Epithelial cell of proximal tubule (primary cell): ENCODE data around the gene KSR2. TPM values are rescaled to one million over a fixed set of nuclear protein-coding genes. Genes with fewer than 3 reads are reported as not detected.

Experiments
- DNase-seq: peaks from one replicate; pipeline ENCODE4 v3.0.0-alpha.2; 2011; ENCODE audit warnings: low read depth
- H3K4me3 ChIP-seq: 2 replicates; pipeline ENCODE4 v1.5.1; 2011; ENCODE audit warnings: low read depth, mild to moderate bottlenecking, low read length
- CTCF ChIP-seq: conservative IDR thresholded peaks from 2 replicates; pipeline ENCODE4 v1.5.1; 2012; ENCODE audit warnings: low read depth, mild to moderate bottlenecking, low read length
- total RNA-seq: library from RNA; depleted of rRNA; stranded (reverse); fragments of >200 nt; gene quantifications from 2 replicates; pipeline ENCODE4 v1.2.3, GENCODE V29; 2015

Gene KSR2
- total RNA-seq, 1 donor from 2014 or later: 0.29 TPM

GRCh38 chr12:117498256-117498655, 470.5 kb downstream of the KSR2 start:
- no peak for TF ChIP-seq CTCF
- no peak for DNase-seq
- H3K4me3 ChIP-seq: no peak overlapping the region

- no peak for DNase-seq
- no peak overlapping the region for H3K4me3 ChIP-seq
- no peak for TF ChIP-seq CTCF
Observed at GRCh38 chr12:117497407-117497806, 471.4 kb downstream of the KSR2 start.

GRCh38 chr12:117494833-117495655, 473.7 kb downstream of the KSR2 start:
- TF ChIP-seq CTCF: no peak
- no peak for DNase-seq
- no peak overlapping the region for H3K4me3 ChIP-seq

GRCh38 chr12:117491711-117492110, 477.1 kb downstream of the KSR2 start:
- no peak for DNase-seq
- no peak overlapping the region for H3K4me3 ChIP-seq
- no peak for TF ChIP-seq CTCF

GRCh38 chr12:117490130-117490529, 478.7 kb downstream of the KSR2 start:
- no peak overlapping the region for H3K4me3 ChIP-seq
- no peak for DNase-seq
- TF ChIP-seq CTCF: no peak

- H3K4me3 ChIP-seq: no peak overlapping the region
- TF ChIP-seq CTCF: no peak
- no peak for DNase-seq
Observed at GRCh38 chr12:117489671-117490070, 479.1 kb downstream of the KSR2 start.
